Endothelial cell (in vitro differentiated cells): ENCODE measurements around the gene PARP6. TPM values are rescaled to one million over a fixed set of nuclear protein-coding genes. Genes with fewer than 3 reads are reported as not detected.

ENCODE experiments used
- DNase-seq: peaks from one replicate; pipeline ENCODE4 v3.0.0; 2021; ENCODE audit warnings: low spot score
- H3K27ac Mint-ChIP-seq: one replicate; pipeline ENCODE4 v1.8.0; 2021; ENCODE audit warnings: mixed read lengths, inconsistent platforms; ENCODE audit not compliant: unreplicated experiment
- H3K27me3 Mint-ChIP-seq: one replicate; pipeline ENCODE4 v1.8.0; 2021; ENCODE audit warnings: mild to moderate bottlenecking, moderate library complexity, mixed read lengths, inconsistent platforms; ENCODE audit not compliant: unreplicated experiment
- H3K36me3 Mint-ChIP-seq: one replicate; pipeline ENCODE4 v1.8.0; 2021; ENCODE audit warnings: mild to moderate bottlenecking, low read depth, mixed read lengths, inconsistent platforms; ENCODE audit not compliant: unreplicated experiment
- H3K4me1 Mint-ChIP-seq: one replicate; pipeline ENCODE4 v1.8.0; 2021; ENCODE audit warnings: mild to moderate bottlenecking, mixed read lengths, inconsistent platforms; ENCODE audit not compliant: unreplicated experiment
- H3K4me3 Mint-ChIP-seq: one replicate; pipeline ENCODE4 v1.8.0; 2021; ENCODE audit warnings: mild to moderate bottlenecking, mixed read lengths, inconsistent platforms; ENCODE audit not compliant: unreplicated experiment
- H3K9me3 Mint-ChIP-seq: one replicate; pipeline ENCODE4 v1.8.0; 2021; ENCODE audit warnings: mixed read lengths, inconsistent platforms; ENCODE audit not compliant: unreplicated experiment
- CTCF ChIP-seq: fragments of 200-600 bp; sonication (generic); IDR thresholded peaks from one replicate; pipeline ENCODE4 v1.5.0; 2021; ENCODE audit warnings: antibody characterized with exemption; ENCODE audit not compliant: unreplicated experiment
- total RNA-seq: library from RNA; stranded (reverse); fragmentation: NEBNext Ultra II Directional; extraction: Animal tissue kit (Norgen Biotek cat#: 25700); gene quantifications from one replicate; pipeline ENCODE4 v1.2.1, GENCODE V29; 2021; ENCODE audit not compliant: unreplicated experiment

Gene PARP6
- total RNA-seq, 1 donor from 2014 or later = 77.4 TPM

- Mint-ChIP-seq H3K27ac (no peak overlapping the region), H3K4me3 (no peak overlapping the region), H3K9me3 (no peaks in the 10 kb centered on the region), H3K27me3 (peaks cover 7% of the 10 kb centered on the region), H3K36me3 (peaks cover 19% of the 10 kb centered on the region), H3K4me1 (peaks cover 1% of the 10 kb centered on the region)
- TF ChIP-seq CTCF = no peak
- no peak for DNase-seq
Measured at GRCh38 chr15:72237853-72238224, 34.5 kb downstream of the PARP6 start.

GRCh38 chr15:72237029-72237852 is 35.1 kb downstream of the PARP6 start:
- Mint-ChIP-seq H3K36me3 (peaks cover 13% of the 10 kb centered on the region), H3K9me3 (no peaks in the 10 kb centered on the region), H3K4me1 (peaks cover 7% of the 10 kb centered on the region), H3K27me3 (peaks cover 7% of the 10 kb centered on the region), H3K4me3 (no peak overlapping the region), H3K27ac (no peak overlapping the region)
- no peak for TF ChIP-seq CTCF
- DNase-seq = no peak

- peaks cover 15% of the 10 kb centered on the region for H3K4me1 Mint-ChIP-seq
- TF ChIP-seq CTCF = no peak
- peaks cover 5% of the 10 kb centered on the region for H3K36me3 Mint-ChIP-seq
- H3K9me3 Mint-ChIP-seq = no peaks in the 10 kb centered on the region
- peaks cover 5% of the 10 kb centered on the region for H3K27me3 Mint-ChIP-seq
- no peak overlapping the region for H3K27ac Mint-ChIP-seq
- no peak for DNase-seq
- H3K4me3 Mint-ChIP-seq = peak overlapping the region; percentile 49
Measured at GRCh38 chr15:72236381-72237003, 35.9 kb downstream of the PARP6 start.

GRCh38 chr15:72235298-72235697 is 37.1 kb downstream of the PARP6 start:
- no peaks in the 10 kb centered on the region for H3K9me3 Mint-ChIP-seq

More at GRCh38 chr15:72235298-72235697, 37.1 kb downstream of the PARP6 start:
- Mint-ChIP-seq H3K4me3 (no peak overlapping the region), H3K27ac (no peak overlapping the region), H3K27me3 (peaks cover 8% of the 10 kb centered on the region), H3K36me3 (no peaks in the 10 kb centered on the region), H3K4me1 (peaks cover 15% of the 10 kb centered on the region)
- no peak for DNase-seq
- no peak for TF ChIP-seq CTCF
